Measurements from ENCODE around the gene POLK.

The POLK gene

DNA sequence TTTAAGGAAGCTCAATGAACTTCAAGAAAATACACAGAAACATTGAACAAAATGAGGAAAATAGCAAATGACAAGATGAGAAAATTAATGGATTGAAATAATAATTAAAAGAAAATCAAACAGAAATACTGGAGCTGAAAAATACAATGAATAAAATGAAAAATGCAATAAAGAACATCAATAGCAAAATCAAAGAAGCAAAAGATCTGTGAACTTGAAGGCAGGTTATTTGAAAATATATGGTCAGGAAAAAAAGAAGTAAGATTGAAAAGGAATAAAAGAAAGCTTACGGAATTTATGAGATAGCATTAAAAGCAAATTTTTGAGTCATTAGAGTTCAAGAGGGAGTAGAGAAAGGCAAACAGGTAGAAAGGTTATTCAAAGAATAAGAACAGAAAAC, 42.7 kb upstream of the POLK start:
- Histone ChIP-seq H3K9me3 (peaks cover 3% of the 10 kb centered on the region), H3K27me3 (no peaks in the 10 kb centered on the region), H3K4me1 (0 out of 2 replicates have a peak, but pooled peaks cover 2% of the 10 kb centered on the region), H3K4me3 (ENCODE audit: low read depth, low read length) (no peak overlapping the region), H3K36me3 (0 out of 2 replicates have a peak, but pooled peaks cover 2% of the 10 kb centered on the region)
- TF ChIP-seq, protein P1, sequence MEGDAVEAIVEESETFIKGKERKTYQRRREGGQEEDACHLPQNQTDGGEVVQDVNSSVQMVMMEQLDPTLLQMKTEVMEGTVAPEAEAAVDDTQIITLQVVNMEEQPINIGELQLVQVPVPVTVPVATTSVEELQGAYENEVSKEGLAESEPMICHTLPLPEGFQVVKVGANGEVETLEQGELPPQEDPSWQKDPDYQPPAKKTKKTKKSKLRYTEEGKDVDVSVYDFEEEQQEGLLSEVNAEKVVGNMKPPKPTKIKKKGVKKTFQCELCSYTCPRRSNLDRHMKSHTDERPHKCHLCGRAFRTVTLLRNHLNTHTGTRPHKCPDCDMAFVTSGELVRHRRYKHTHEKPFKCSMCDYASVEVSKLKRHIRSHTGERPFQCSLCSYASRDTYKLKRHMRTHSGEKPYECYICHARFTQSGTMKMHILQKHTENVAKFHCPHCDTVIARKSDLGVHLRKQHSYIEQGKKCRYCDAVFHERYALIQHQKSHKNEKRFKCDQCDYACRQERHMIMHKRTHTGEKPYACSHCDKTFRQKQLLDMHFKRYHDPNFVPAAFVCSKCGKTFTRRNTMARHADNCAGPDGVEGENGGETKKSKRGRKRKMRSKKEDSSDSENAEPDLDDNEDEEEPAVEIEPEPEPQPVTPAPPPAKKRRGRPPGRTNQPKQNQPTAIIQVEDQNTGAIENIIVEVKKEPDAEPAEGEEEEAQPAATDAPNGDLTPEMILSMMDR (IDR thresholded peaks at IDR 0.05; ENCODE audit: low read depth, low read length) = no peak
- DNase-seq = no peak

DNA sequence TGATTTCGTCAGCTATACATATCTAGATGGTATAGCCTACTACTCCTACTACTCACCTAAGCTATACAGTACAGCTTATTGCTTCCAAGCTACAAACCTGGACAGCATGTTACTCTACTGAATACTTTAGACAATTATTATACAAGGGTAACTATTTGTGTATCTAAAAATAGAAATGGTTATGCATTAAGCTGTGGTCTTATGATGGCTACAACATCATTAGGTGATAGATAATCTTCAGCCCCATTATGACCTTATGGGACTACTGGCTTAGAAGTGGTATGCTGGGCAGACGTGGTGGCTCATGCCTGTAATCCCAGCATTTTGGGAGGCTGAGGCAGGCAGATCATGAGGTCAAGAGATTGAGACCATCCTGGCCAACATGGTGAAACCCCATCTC, 40.5 kb upstream of the POLK start:
- no peak for DNase-seq
- Histone ChIP-seq H3K27me3 (no peaks in the 10 kb centered on the region), H3K9me3 (peaks cover 3% of the 10 kb centered on the region), H3K4me3 (ENCODE audit: low read depth, low read length) (no peak overlapping the region), H3K36me3 (0 out of 2 replicates have a peak, but pooled peaks cover 2% of the 10 kb centered on the region), H3K4me1 (no peaks in the 10 kb centered on the region; the same call in none of the 2 replicates)
- TF ChIP-seq, protein P1 (IDR thresholded peaks at IDR 0.05; ENCODE audit: low read depth, low read length) = no peak

- H3K9me3 ChIP-seq = peaks cover 3% of the 10 kb centered on the region
- DNase-seq = no peak
- H3K27me3 ChIP-seq = no peaks in the 10 kb centered on the region
- H3K4me1 ChIP-seq = no peaks in the 10 kb centered on the region; the same call in none of the 2 replicates
- TF ChIP-seq, protein P1 (IDR thresholded peaks at IDR 0.05; ENCODE audit: low read depth, low read length) = no peak
- 0 out of 2 replicates have a peak, but pooled peaks cover 2% of the 10 kb centered on the region for H3K36me3 ChIP-seq
- H3K4me3 ChIP-seq (ENCODE audit: low read depth, low read length) = no peak overlapping the region
Measured at GRCh38 chr5:75472973-75473372, 38.7 kb upstream of the POLK start.

- Histone ChIP-seq H3K27me3 (no peaks in the 10 kb centered on the region), H3K4me3 (ENCODE audit: low read depth, low read length) (no peak overlapping the region), H3K4me1 (no peaks in the 10 kb centered on the region; the same call in none of the 2 replicates), H3K36me3 (0 out of 2 replicates have a peak, but pooled peaks cover 2% of the 10 kb centered on the region), H3K9me3 (peaks cover 3% of the 10 kb centered on the region)
- DNase-seq = no peak
- TF ChIP-seq, protein P1 (IDR thresholded peaks at IDR 0.05; ENCODE audit: low read depth, low read length) = no peak
Measured at GRCh38 chr5:75473463-75473862, 38.2 kb upstream of the POLK start.

GRCh38 chr5:75475364-75475763, 36.3 kb upstream of the POLK start:
- H3K9me3 ChIP-seq = no peaks in the 10 kb centered on the region; the same call in 1 of the 2 replicates
- no peak overlapping the region for H3K4me3 ChIP-seq (ENCODE audit: low read depth, low read length)
- H3K27me3 ChIP-seq = no peaks in the 10 kb centered on the region
- TF ChIP-seq, protein P1 (IDR thresholded peaks at IDR 0.05; ENCODE audit: low read depth, low read length) = no peak
- no peaks in the 10 kb centered on the region; the same call in none of the 2 replicates for H3K4me1 ChIP-seq
- 0 out of 2 replicates have a peak, but pooled peaks cover 2% of the 10 kb centered on the region for H3K36me3 ChIP-seq
- DNase-seq = no peak

- Histone ChIP-seq H3K9me3 (no peaks in the 10 kb centered on the region), H3K4me1 (no peaks in the 10 kb centered on the region), H3K27me3 (no peaks in the 10 kb centered on the region), H3K4me3 (ENCODE audit: low read depth, low read length) (no peak overlapping the region), H3K36me3 (no peaks in the 10 kb centered on the region)
- TF ChIP-seq, protein P1 (IDR thresholded peaks at IDR 0.05; ENCODE audit: low read depth, low read length) = no peak
- DNase-seq = no peak
Measured at GRCh38 chr5:75481024-75481423, 30.7 kb upstream of the POLK start.
